Ovary (tissue), 9 donors: ENCODE data around the gene ALDOC. TPM values are rescaled to one million over a fixed set of nuclear protein-coding genes. Genes with fewer than 3 reads are reported as not detected.

Source experiments
- DNase-seq, 5 donors: peaks; one replicate each; pipeline ENCODE4 v3.0.0-alpha.2; 2019 to 2020
- H3K27ac ChIP-seq, 2 donors: fragments of 200-600 bp; one replicate each; pipeline versions ENCODE4 v1.5.1 to v1.8.0; 2019 to 2022
- H3K27me3 ChIP-seq: fragments of 200-600 bp; one replicate; pipeline ENCODE4 v1.8.0; 2022
- H3K36me3 ChIP-seq: fragments of 200-600 bp; sonication (generic); one replicate; pipeline ENCODE4 v1.5.1; 2019
- H3K4me1 ChIP-seq: one replicate; pipeline ENCODE4 v1.8.1; 2013; ENCODE audit warnings: mild to moderate bottlenecking, moderate library complexity; ENCODE audit not compliant: insufficient read depth
- H3K4me3 ChIP-seq: fragments of 200-600 bp; sonication (generic); one replicate; pipeline ENCODE4 v1.5.1; 2017
- H3K9me3 ChIP-seq, 2 donors: fragments of 200-600 bp in 1 of 2; sonication (generic) in 1 of 2; one replicate each; pipeline versions ENCODE4 v1.5.1 to v1.8.1; 2013 to 2019; ENCODE audit warnings: mild to moderate bottlenecking in 1 of 2, moderate library complexity in 1 of 2
- EP300 ChIP-seq: sonication (generic); formaldehyde crosslinking; IDR thresholded peaks from one replicate; pipeline ENCODE4 v1.6.1; 2017; ENCODE audit warnings: antibody characterized with exemption
- POLR2A ChIP-seq: fragments of 450-650 bp; IDR thresholded peaks from one replicate; pipeline ENCODE4 v1.6.1; 2017; ENCODE audit warnings: antibody characterized with exemption, mild to moderate bottlenecking, moderate library complexity
- WGBS, 3 donors: extraction: QIAGEN DNeasy Blood & Tissue Kit in 1 of 3; methylation state at CpG; one replicate each; pipeline versions ENCODE4 v1.1.5 to v1.1.7; 2013 to 2017; 5-methylcytosine and 5-hydroxymethylcytosine counted together
- intact Hi-C, 4 donors: fragments of 100-400 bp; cut with DNase I; formaldehyde crosslinking; loops; one replicate each; pipeline versions ENCODE4 v1.11.0 to v1.15.1; 2022 to 2023
- polyA plus RNA-seq, 2 donors: library from polyadenylated mRNA; stranded (reverse); fragments of 200-250 nt in 1 of 2; fragments of 350-450 nt in 1 of 2; fragmentation: Illumina TruSeq in 1 of 2; extraction: RNeasy Lipid Tissue Mini Kit (QIAGEN cat#74804) in 1 of 2; gene quantifications; one replicate each; pipeline ENCODE4 v1.2.3, GENCODE V29; 2013 to 2014
- total RNA-seq, 7 donors: library from RNA; depleted of rRNA in 2 of 7; stranded (reverse); fragments of >200 nt in 2 of 7; fragmentation: NEBNext Ultra II Directional in 3 of 7; extraction: Animal tissue kit (Norgen Biotek cat#: 25700) in 3 of 7; gene quantifications; one replicate each; pipeline versions ENCODE4 v1.1.0 to v1.2.4, GENCODE V29; 2016 to 2023
- TF ChIP-seq, protein P1 (sequence below), 3 donors: fragments of 450-650 bp in 2 of 3; fragments of 200-600 bp in 1 of 3; IDR thresholded peaks; one replicate each; pipeline versions ENCODE4 v1.5.1 to v1.8.0; 2016 to 2022; ENCODE audit warnings: antibody characterized with exemption in 3 of 3, mild to moderate bottlenecking in 1 of 3
- donor health status: DM: no; HTN: no; CAD: no; lungs with moderate emphysema.
- donor health status: DM: no; HTN: no; CAD: no.
- donor health status: Bipolar disorder and iron deficiency.
- donor health status: DM: yes; HTN: yes; CAD: no.
- donor health status: DM: no; HTN: no; CAD: no.
- donor health status: DM: yes; HTN: yes; CAD: no.

ALDOC gene
- total and polyA plus RNA-seq, 9 donors, result 17.1 to 71.5 (median 28.4) TPM

GRCh38 chr17:28552176-28552999 lies 24.3 kb downstream of the ALDOC start, which contains the start of gene UNC119:
Gene UNC119, minus strand, starts transcription at chr17:28552624. Its CDS starts 67 bp downstream, at chr17:28552557.
- DNase-seq, result peak; percentile 74 to 88 (median 78)
- TF ChIP-seq POLR2A, result peak; percentile 47
- TF ChIP-seq, protein P1, sequence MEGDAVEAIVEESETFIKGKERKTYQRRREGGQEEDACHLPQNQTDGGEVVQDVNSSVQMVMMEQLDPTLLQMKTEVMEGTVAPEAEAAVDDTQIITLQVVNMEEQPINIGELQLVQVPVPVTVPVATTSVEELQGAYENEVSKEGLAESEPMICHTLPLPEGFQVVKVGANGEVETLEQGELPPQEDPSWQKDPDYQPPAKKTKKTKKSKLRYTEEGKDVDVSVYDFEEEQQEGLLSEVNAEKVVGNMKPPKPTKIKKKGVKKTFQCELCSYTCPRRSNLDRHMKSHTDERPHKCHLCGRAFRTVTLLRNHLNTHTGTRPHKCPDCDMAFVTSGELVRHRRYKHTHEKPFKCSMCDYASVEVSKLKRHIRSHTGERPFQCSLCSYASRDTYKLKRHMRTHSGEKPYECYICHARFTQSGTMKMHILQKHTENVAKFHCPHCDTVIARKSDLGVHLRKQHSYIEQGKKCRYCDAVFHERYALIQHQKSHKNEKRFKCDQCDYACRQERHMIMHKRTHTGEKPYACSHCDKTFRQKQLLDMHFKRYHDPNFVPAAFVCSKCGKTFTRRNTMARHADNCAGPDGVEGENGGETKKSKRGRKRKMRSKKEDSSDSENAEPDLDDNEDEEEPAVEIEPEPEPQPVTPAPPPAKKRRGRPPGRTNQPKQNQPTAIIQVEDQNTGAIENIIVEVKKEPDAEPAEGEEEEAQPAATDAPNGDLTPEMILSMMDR (IDR thresholded peaks at IDR 0.05), result no peak
- no peaks in the 10 kb centered on the region for H3K36me3 ChIP-seq
- peak within 1 kb of the TSS in 1 of 2 donors; percentile 52 for H3K27ac ChIP-seq
- intact Hi-C loops, result no loop called here
- peak within 1 kb of the TSS; percentile 76 for H3K4me3 ChIP-seq
- no peaks in the 10 kb centered on the region for H3K9me3 ChIP-seq
- H3K27me3 ChIP-seq, result no peaks in the 10 kb centered on the region
- peaks cover 6% of the 10 kb centered on the region for H3K4me1 ChIP-seq
- 0 to 2% (median 1%) methylated on average over 46 to 66 of the region's 67 CpGs for WGBS, 3 donors

DNA sequence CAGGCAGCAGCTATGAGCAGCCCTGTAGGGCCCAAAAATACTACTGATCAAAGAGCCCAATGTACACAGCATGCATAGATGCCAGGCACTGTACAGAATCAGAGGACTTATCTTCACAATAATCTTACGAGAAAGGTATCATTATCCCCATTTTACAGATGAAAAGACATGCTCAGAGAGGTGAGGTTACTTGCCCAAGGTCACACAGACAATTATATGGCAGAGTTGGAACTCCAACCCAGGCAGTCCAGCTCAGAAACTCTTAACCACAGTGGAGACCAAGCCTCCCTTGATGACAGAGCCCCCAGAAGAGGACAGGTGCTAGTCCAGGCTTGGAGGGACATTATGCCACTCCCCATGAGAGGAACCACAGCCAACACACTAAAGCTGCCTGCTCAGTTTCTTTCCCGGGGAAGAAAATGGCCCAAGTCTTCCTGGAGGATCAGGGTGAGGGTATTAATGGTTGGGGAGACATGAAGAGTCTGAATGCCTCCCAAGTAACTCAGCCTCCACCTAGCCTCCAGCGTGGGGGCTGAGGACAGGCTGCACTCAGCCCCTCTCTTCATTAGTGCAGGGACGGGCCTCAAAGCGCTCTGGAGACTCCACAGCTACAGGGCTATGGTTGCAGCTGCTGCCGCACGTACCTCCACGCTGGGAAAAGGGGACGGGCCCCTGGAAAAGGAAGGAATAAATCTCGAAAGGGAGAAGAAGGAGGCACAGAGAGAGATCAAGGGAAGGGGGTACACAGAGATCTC lies 25.1 kb downstream of the ALDOC start:
- peak in 1 of 5 donors; percentile 31 for DNase-seq
- Histone ChIP-seq H3K27me3 (no peaks in the 10 kb centered on the region), H3K36me3 (no peaks in the 10 kb centered on the region), H3K4me3 (peak overlapping the region; percentile 76), H3K4me1 (peaks cover 6% of the 10 kb centered on the region), H3K27ac (peak overlapping the region in 1 of 2 donors; percentile 52), H3K9me3 (no peaks in the 10 kb centered on the region)
- TF ChIP-seq EP300 (no peak), POLR2A (no peak)
- TF ChIP-seq, protein P1 (IDR thresholded peaks at IDR 0.05), result no peak
- intact Hi-C loops, result no loop called here
- 8 to 15% (median 9%) methylated on average over 10 of the region's 10 CpGs for WGBS, 3 donors

- no peak overlapping the region for H3K27ac ChIP-seq
- H3K36me3 ChIP-seq, result no peaks in the 10 kb centered on the region
- intact Hi-C loops, result no loop called here
- H3K4me3 ChIP-seq, result no peak overlapping the region
- peaks cover 6% of the 10 kb centered on the region for H3K4me1 ChIP-seq
- WGBS, 3 donors, result 82 to 100% (median 100%) methylated on average over 1 of the region's 1 CpG
- H3K9me3 ChIP-seq, result no peaks in the 10 kb centered on the region
- no peak for DNase-seq
- H3K27me3 ChIP-seq, result no peaks in the 10 kb centered on the region
- TF ChIP-seq, protein P1 (IDR thresholded peaks at IDR 0.05), result no peak
- no peak for TF ChIP-seq POLR2A
- TF ChIP-seq EP300, result no peak
These were observed 25.8 kb downstream of the ALDOC start for GRCh38 chr17:28550858-28551257.

- TF ChIP-seq EP300 (no peak), POLR2A (no peak)
- TF ChIP-seq, protein P1 (IDR thresholded peaks at IDR 0.05), result no peak
- intact Hi-C loops, result no loop called here
- no peaks in the 10 kb centered on the region for H3K36me3 ChIP-seq
- H3K4me1 ChIP-seq, result peaks cover 6% of the 10 kb centered on the region
- 80 to 93% (median 91%) methylated on average over 3 of the region's 3 CpGs for WGBS, 3 donors
- H3K9me3 ChIP-seq, result no peaks in the 10 kb centered on the region
- DNase-seq, result no peak
- no peaks in the 10 kb centered on the region for H3K27me3 ChIP-seq
- H3K27ac ChIP-seq, result no peak overlapping the region
- no peak overlapping the region for H3K4me3 ChIP-seq
These were observed 27.2 kb downstream of the ALDOC start for GRCh38 chr17:28549236-28550132.
